Colonic mucosa (tissue), 4 donors: ENCODE data around the gene GABRD. TPM values are rescaled to one million over a fixed set of nuclear protein-coding genes. Genes with fewer than 3 reads are reported as not detected.

Experiments
- DNase-seq: peaks from one replicate; pipeline ENCODE4 v3.0.0-alpha.2; 2020
- H3K27ac ChIP-seq: fragments of 200-600 bp; one replicate; pipeline ENCODE4 v1.8.0; 2021
- H3K27me3 ChIP-seq: fragments of 200-600 bp; one replicate; pipeline ENCODE4 v1.8.0; 2021
- H3K36me3 ChIP-seq: fragments of 200-600 bp; one replicate; pipeline ENCODE4 v1.8.0; 2021
- H3K4me1 ChIP-seq: fragments of 200-600 bp; one replicate; pipeline ENCODE4 v1.8.0; 2021; ENCODE audit warnings: mild to moderate bottlenecking
- H3K4me3 ChIP-seq: fragments of 200-600 bp; one replicate; pipeline ENCODE4 v1.8.0; 2021
- H3K9ac ChIP-seq, 2 donors: one replicate each; pipeline ENCODE4 v1.7.0; 2013; ENCODE audit warnings: control low read depth in 2 of 2, low read depth in 2 of 2, low read length in 2 of 2
- H3K9me3 ChIP-seq: fragments of 200-600 bp; one replicate; pipeline ENCODE4 v1.8.0; 2021
- intact Hi-C: fragments of 100-400 bp; cut with DNase I; formaldehyde crosslinking; loops from one replicate; pipeline ENCODE4 v1.14.1; 2022
- total RNA-seq, 2 donors: library from RNA; stranded (reverse); fragmentation: NEBNext Ultra II Directional in 1 of 2; extraction: Animal tissue kit (Norgen Biotek cat#: 25700) in 1 of 2; gene quantifications; one replicate each; pipeline ENCODE4 v1.2.1, GENCODE V29; 2021
- TF ChIP-seq, protein P1 (sequence below): fragments of 200-600 bp; IDR thresholded peaks from one replicate; pipeline ENCODE4 v1.8.0; 2022; ENCODE audit warnings: antibody characterized with exemption, mild to moderate bottlenecking
- donor health status: healthy.
- donor health status: DM: no; HTN: no; CAD: no.
- donor health status: DM: no; HTN: no; CAD: no.

GABRD gene
- total RNA-seq, 2 donors from 2014 or later, result 0.15 to 0.21 TPM

DNA sequence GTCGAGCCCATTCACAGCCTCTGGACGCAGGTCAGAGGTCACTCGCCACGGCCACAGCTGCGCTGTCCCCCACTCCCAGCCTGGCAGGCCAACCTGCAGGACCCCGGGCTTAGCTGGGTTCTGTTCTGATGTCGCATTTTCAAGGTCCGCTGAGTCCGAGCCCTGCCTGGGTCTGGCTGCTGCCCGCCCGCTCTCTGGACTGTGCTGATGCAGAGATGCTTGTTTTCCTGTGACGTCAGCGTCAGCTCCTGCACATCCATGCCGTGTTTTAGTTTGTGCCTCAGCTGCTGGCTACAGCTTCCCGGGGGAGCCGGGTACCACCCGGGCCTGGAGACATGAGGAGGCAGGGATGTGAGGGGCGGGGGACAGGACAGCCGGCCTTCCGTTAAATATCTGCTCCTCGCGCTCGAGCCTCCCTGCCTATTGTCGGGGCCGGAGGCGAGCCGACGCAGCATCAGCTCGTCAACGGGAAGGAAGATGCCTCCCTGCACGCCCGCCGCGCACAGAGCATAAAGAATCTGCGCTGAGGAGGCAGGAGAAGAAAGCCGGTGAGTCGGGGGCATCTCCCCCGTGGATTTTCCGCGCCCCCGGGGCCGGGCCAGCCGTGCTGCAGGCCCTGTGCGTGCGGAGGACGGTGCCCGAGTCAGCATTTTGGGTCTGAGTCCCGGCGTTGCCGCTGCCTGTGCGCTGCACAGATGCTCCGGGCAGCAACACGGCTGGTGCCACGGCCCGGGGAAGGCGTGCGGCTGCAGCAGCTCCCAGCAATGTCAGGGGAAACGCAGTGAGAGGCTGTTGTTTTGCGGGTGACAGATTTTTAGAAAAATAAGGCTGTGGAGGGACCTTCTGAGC is 54.5 kb downstream of the GABRD start:
- Histone ChIP-seq H3K27ac (no peak overlapping the region), H3K4me1 (no peaks in the 10 kb centered on the region), H3K9me3 (no peaks in the 10 kb centered on the region), H3K9ac (no peak overlapping the region), H3K36me3 (no peaks in the 10 kb centered on the region), H3K27me3 (no peaks in the 10 kb centered on the region), H3K4me3 (no peak overlapping the region)
- TF ChIP-seq, protein P1, sequence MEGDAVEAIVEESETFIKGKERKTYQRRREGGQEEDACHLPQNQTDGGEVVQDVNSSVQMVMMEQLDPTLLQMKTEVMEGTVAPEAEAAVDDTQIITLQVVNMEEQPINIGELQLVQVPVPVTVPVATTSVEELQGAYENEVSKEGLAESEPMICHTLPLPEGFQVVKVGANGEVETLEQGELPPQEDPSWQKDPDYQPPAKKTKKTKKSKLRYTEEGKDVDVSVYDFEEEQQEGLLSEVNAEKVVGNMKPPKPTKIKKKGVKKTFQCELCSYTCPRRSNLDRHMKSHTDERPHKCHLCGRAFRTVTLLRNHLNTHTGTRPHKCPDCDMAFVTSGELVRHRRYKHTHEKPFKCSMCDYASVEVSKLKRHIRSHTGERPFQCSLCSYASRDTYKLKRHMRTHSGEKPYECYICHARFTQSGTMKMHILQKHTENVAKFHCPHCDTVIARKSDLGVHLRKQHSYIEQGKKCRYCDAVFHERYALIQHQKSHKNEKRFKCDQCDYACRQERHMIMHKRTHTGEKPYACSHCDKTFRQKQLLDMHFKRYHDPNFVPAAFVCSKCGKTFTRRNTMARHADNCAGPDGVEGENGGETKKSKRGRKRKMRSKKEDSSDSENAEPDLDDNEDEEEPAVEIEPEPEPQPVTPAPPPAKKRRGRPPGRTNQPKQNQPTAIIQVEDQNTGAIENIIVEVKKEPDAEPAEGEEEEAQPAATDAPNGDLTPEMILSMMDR, result no peak
- no peak for DNase-seq
- intact Hi-C loops, result no loop called here

DNA sequence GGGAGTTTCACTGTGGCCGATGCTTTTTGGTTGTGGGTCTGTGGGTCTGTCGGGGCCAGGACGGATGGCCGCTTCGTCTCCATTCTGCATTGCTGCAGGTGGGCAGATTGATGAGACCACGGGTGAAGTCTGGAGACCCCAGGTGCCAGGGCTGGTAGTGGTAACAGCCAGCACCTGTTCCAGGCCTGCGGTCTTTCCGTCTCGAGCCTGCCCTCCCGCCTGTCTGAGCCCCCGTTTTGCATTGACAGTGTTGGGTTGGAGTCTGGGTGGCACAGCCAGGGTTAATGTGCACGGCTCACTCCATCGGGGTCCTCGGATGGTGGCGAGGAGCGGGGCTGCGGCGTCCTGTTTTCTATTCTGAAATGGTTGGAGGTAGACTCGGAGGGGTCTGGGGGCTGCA is 55.3 kb downstream of the GABRD start:
- Histone ChIP-seq H3K4me1 (no peaks in the 10 kb centered on the region), H3K9me3 (no peaks in the 10 kb centered on the region), H3K9ac (no peak overlapping the region), H3K4me3 (no peak overlapping the region), H3K36me3 (no peaks in the 10 kb centered on the region), H3K27ac (no peak overlapping the region), H3K27me3 (no peaks in the 10 kb centered on the region)
- intact Hi-C loops, result no loop called here
- no peak for DNase-seq
- TF ChIP-seq, protein P1, result no peak

DNA sequence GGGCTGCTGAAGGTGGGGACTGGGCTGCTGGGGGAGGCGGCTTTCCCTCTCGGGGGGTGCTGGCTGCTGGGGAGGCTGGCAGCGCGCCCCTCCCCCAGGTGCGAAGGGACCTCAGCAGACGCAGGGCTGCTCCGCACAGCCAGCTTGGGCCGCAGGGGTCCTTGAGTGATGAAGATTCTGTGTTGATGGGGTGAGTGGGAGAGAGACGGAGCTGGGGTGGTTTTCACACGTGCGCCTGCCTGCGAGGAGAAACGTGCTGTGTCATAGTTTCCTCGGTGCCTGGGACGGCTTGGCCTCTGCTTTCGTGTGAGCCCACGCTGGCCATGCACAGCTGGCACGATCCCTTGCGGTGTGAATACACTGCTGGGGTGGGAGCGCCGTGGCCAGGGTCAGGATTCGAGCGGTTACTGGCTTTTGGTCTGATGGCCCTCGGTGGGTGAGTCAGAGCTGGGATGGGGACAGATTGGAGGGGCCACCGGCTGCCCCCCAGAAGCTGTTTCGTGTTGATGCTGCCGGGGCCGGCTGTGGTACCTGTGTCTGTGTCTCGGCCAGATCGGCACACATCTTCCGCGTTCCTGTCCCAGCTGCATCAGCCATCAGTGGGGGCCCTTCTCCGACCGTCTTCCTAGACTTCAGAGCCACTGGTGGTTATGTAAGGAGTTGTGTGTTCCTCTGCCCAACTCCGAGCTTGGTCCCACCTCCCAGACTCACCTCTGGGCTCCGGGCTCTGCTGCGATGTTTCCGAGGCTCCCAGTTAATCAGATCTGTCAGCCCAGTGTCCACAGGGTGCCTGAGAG is 56.0 kb downstream of the GABRD start:
- Histone ChIP-seq H3K4me3 (no peak overlapping the region), H3K36me3 (no peaks in the 10 kb centered on the region), H3K27me3 (no peaks in the 10 kb centered on the region)

DNA sequence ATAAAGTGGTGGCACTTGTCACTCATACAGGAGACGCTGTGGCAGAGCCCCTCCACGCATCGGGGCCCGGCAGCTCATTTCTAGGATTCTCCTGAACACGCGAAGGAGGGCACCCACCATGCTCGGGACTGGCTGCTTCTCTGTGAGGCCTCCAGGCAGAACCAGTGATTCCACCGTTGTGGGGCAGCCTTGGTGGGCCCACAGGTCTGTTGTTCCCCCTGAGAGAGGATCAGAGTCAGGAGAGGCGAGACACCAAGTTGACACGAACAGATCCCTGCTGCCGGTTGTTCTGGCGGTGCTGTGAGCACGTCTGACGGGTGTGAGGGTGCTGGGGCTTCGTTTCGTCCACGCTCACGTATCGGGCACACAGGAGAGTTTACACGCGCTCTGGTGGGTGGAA is 57.7 kb downstream of the GABRD start:
- intact Hi-C loops, result no loop called here
- no peak for DNase-seq
- Histone ChIP-seq H3K9ac (no peak overlapping the region), H3K9me3 (no peaks in the 10 kb centered on the region), H3K4me1 (no peaks in the 10 kb centered on the region), H3K27me3 (no peaks in the 10 kb centered on the region), H3K4me3 (no peak overlapping the region), H3K27ac (no peak overlapping the region), H3K36me3 (no peaks in the 10 kb centered on the region)
- TF ChIP-seq, protein P1, result no peak

More for the DNA sequence above, 56.0 kb downstream of the GABRD start:
- Histone ChIP-seq H3K27ac (no peak overlapping the region), H3K9ac (no peak overlapping the region), H3K9me3 (no peaks in the 10 kb centered on the region), H3K4me1 (no peaks in the 10 kb centered on the region)
- intact Hi-C loops, result no loop called here
- TF ChIP-seq, protein P1, result no peak
- no peak for DNase-seq

DNA sequence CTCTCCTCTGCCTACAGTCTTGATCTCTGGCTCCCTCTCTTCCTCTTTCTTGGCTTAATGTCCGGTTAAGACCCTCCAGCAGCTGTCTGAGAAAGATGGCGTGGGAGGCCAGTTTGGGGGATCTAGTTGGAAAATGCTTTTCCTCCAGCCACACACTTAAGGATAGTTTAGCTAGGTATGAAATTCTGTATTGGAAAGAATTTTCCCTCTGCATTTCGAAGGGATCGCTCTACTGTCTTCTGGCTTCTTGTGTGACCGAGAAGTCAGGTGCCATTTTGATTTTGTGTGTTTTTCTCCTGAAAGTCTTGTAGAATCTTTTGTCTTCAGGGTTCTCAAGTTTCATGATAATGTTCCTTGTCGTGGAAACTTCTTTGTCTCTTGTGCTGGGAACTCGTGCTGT is 59.0 kb downstream of the GABRD start:
- no peak for DNase-seq
- H3K4me1 ChIP-seq, result no peaks in the 10 kb centered on the region
- no peaks in the 10 kb centered on the region for H3K9me3 ChIP-seq
- no peaks in the 10 kb centered on the region for H3K27me3 ChIP-seq
- no peaks in the 10 kb centered on the region for H3K36me3 ChIP-seq
- H3K4me3 ChIP-seq, result no peak overlapping the region
- no peak overlapping the region for H3K27ac ChIP-seq
- intact Hi-C loops, result no loop called here
- H3K9ac ChIP-seq, result no peak overlapping the region
- TF ChIP-seq, protein P1, result no peak
